Neural progenitor cell (in vitro differentiated cells): ENCODE results near the gene ANK3. TPM values are rescaled to one million over a fixed set of nuclear protein-coding genes. Genes with fewer than 3 reads are reported as not detected.

Source experiments
- DNase-seq: peaks from one replicate; pipeline ENCODE4 v3.0.0-alpha.2; 2016; ENCODE audit warnings: low spot score
- H2AFZ ChIP-seq: fragments of 200-600 bp; sonication (generic); replicated peaks from 2 replicates; pipeline ENCODE4 v1.6.1; 2016; ENCODE audit warnings: antibody characterized with exemption
- H3F3A ChIP-seq: fragments of 200-600 bp; sonication (generic); 2 replicates; pipeline ENCODE4 v1.6.1; 2016; ENCODE audit warnings: antibody characterized with exemption, low read depth
- H3K27ac ChIP-seq: fragments of 200-600 bp; sonication (generic); 2 replicates; pipeline ENCODE4 v1.5.1; 2016; ENCODE audit warnings: mild to moderate bottlenecking
- H3K27me3 ChIP-seq: fragments of 200-600 bp; sonication (generic); 2 replicates; pipeline ENCODE4 v1.6.1; 2016; ENCODE audit warnings: mild to moderate bottlenecking, moderate library complexity
- H3K36me3 ChIP-seq: fragments of 200-600 bp; sonication (generic); 2 replicates; pipeline ENCODE4 v1.5.1; 2016
- H3K4me1 ChIP-seq: fragments of 200-600 bp; sonication (generic); 2 replicates; pipeline ENCODE4 v1.6.1; 2016; ENCODE audit warnings: mixed run types
- H3K4me2 ChIP-seq: fragments of 200-600 bp; sonication (generic); 2 replicates; pipeline ENCODE4 v1.6.1; 2016
- H3K4me3 ChIP-seq: fragments of 200-600 bp; sonication (generic); 2 replicates; pipeline ENCODE4 v1.5.1; 2016
- H3K79me2 ChIP-seq: fragments of 200-600 bp; sonication (generic); 2 replicates; pipeline ENCODE4 v1.6.1; 2016; ENCODE audit warnings: low read depth
- H3K9ac ChIP-seq: fragments of 200-600 bp; sonication (generic); 2 replicates; pipeline ENCODE4 v1.6.1; 2016
- H3K9me3 ChIP-seq: fragments of 200-600 bp; sonication (generic); 2 replicates; pipeline ENCODE4 v1.5.1; 2016; ENCODE audit warnings: low read depth
- H4K20me1 ChIP-seq: fragments of 200-600 bp; sonication (generic); 2 replicates; pipeline ENCODE4 v1.6.1; 2016; ENCODE audit warnings: low read depth
- H3K27ac Mint-ChIP-seq: 3 replicates; pipeline ENCODE4 v1.8.0; 2021; ENCODE audit warnings: mixed read lengths
- H3K27me3 Mint-ChIP-seq: 2 replicates; pipeline ENCODE4 v1.8.0; 2022; ENCODE audit warnings: low read depth, mild to moderate bottlenecking, inconsistent platforms, moderate library complexity, mixed read lengths; ENCODE audit not compliant: insufficient read depth
- H3K36me3 Mint-ChIP-seq: 3 replicates; pipeline ENCODE4 v1.8.0; 2021; ENCODE audit warnings: mixed read lengths
- H3K4me1 Mint-ChIP-seq: 3 replicates; pipeline ENCODE4 v1.8.0; 2021; ENCODE audit warnings: mixed read lengths
- H3K4me3 Mint-ChIP-seq: 3 replicates; pipeline ENCODE4 v1.8.0; 2021; ENCODE audit warnings: mild to moderate bottlenecking, moderate library complexity, mixed read lengths
- H3K9me3 Mint-ChIP-seq: 3 replicates; pipeline ENCODE4 v1.8.0; 2020; ENCODE audit warnings: mixed read lengths
- CTCF ChIP-seq: fragments of 200-600 bp; sonication (generic); IDR thresholded peaks from 2 replicates; pipeline ENCODE4 v1.5.1; 2017; ENCODE audit warnings: antibody characterized with exemption, mild to moderate bottlenecking
- EZH2 ChIP-seq: fragments of 200-600 bp; sonication (generic); IDR thresholded peaks from 2 replicates; pipeline ENCODE4 v1.6.1; 2017; ENCODE audit warnings: antibody characterized with exemption, mild to moderate bottlenecking, moderate library complexity
- EZH2phosphoT487 ChIP-seq: fragments of 200-600 bp; sonication (generic); IDR thresholded peaks from 2 replicates; pipeline ENCODE4 v1.6.1; 2017; ENCODE audit warnings: antibody characterized with exemption
- total RNA-seq: library from RNA; depleted of rRNA; stranded (reverse); fragments of >200 nt; gene quantifications from 2 replicates; pipeline ENCODE4 v1.2.3, GENCODE V29; 2015; ENCODE audit warnings: low replicate concordance

The ANK3 gene
- total RNA-seq, 1 donor from 2014 or later: 54.1 TPM

GRCh38 chr10:60406182-60406581 is 16.5 kb upstream of the ANK3 start:
- no peak overlapping the region for H3K4me3 Mint-ChIP-seq
- TF ChIP-seq CTCF (no peak), EZH2 (no peak), EZH2phosphoT487 (no peak)
- Histone ChIP-seq H3F3A (no peaks in the 10 kb centered on the region), H3K4me2 (no peak overlapping the region), H3K4me1 (no peaks in the 10 kb centered on the region), H4K20me1 (no peaks in the 10 kb centered on the region), H3K79me2 (no peaks in the 10 kb centered on the region), H3K36me3 (no peaks in the 10 kb centered on the region), H3K9me3 (no peaks in the 10 kb centered on the region), H3K9ac (no peak overlapping the region), H2AFZ (no peak overlapping the region), H3K27ac (no peak overlapping the region), H3K4me3 (no peak overlapping the region), H3K27me3 (no peaks in the 10 kb centered on the region)
- H3K27ac Mint-ChIP-seq: no peak overlapping the region
- no peaks in the 10 kb centered on the region for H3K4me1 Mint-ChIP-seq
- H3K27me3 Mint-ChIP-seq: no peaks in the 10 kb centered on the region
- H3K9me3 Mint-ChIP-seq: no peaks in the 10 kb centered on the region
- H3K36me3 Mint-ChIP-seq: no peaks in the 10 kb centered on the region
- no peak for DNase-seq

- no peaks in the 10 kb centered on the region for H3F3A ChIP-seq
- no peaks in the 10 kb centered on the region for H3K79me2 ChIP-seq
- no peak for DNase-seq
- Mint-ChIP-seq H3K4me3 (no peak overlapping the region), H3K4me1 (no peaks in the 10 kb centered on the region), H3K36me3 (no peaks in the 10 kb centered on the region), H3K27me3 (no peaks in the 10 kb centered on the region), H3K27ac (no peak overlapping the region), H3K9me3 (no peaks in the 10 kb centered on the region)
- TF ChIP-seq EZH2phosphoT487 (no peak), CTCF (no peak), EZH2 (no peak)
- H3K36me3 ChIP-seq: no peaks in the 10 kb centered on the region
- H3K4me3 ChIP-seq: no peak overlapping the region
- no peaks in the 10 kb centered on the region for H4K20me1 ChIP-seq
- no peak overlapping the region for H2AFZ ChIP-seq
- no peak overlapping the region for H3K9ac ChIP-seq
- H3K27ac ChIP-seq: no peak overlapping the region
- H3K4me2 ChIP-seq: no peak overlapping the region
- no peaks in the 10 kb centered on the region for H3K27me3 ChIP-seq
- H3K4me1 ChIP-seq: no peaks in the 10 kb centered on the region
- H3K9me3 ChIP-seq: no peaks in the 10 kb centered on the region
Observed at GRCh38 chr10:60405172-60405571, 15.5 kb upstream of the ANK3 start.

GRCh38 chr10:60403168-60403873 is 13.6 kb upstream of the ANK3 start:
- no peaks in the 10 kb centered on the region for H3K9me3 Mint-ChIP-seq
- no peak overlapping the region for H3K4me3 ChIP-seq
- no peaks in the 10 kb centered on the region for H3F3A ChIP-seq
- H2AFZ ChIP-seq: no peak overlapping the region
- H3K4me2 ChIP-seq: no peak overlapping the region
- H3K27ac ChIP-seq: no peak overlapping the region
- no peaks in the 10 kb centered on the region for H4K20me1 ChIP-seq
- H3K27me3 ChIP-seq: no peaks in the 10 kb centered on the region
- peaks cover 2% of the 10 kb centered on the region for H3K4me1 Mint-ChIP-seq
- DNase-seq: no peak
- no peaks in the 10 kb centered on the region for H3K36me3 Mint-ChIP-seq
- no peak overlapping the region for H3K4me3 Mint-ChIP-seq
- no peak overlapping the region for H3K27ac Mint-ChIP-seq
- H3K9me3 ChIP-seq: no peaks in the 10 kb centered on the region
- no peak for TF ChIP-seq EZH2phosphoT487
- TF ChIP-seq CTCF: no peak
- TF ChIP-seq EZH2: no peak
- H3K4me1 ChIP-seq: no peaks in the 10 kb centered on the region
- H3K9ac ChIP-seq: no peak overlapping the region
- H3K36me3 ChIP-seq: no peaks in the 10 kb centered on the region
- H3K79me2 ChIP-seq: no peaks in the 10 kb centered on the region
- H3K27me3 Mint-ChIP-seq: peaks cover under 1% of the 10 kb centered on the region
